K562 (cell line): ENCODE measurements around the gene RAE1. TPM values are rescaled to one million over a fixed set of nuclear protein-coding genes. Genes with fewer than 3 reads are reported as not detected.
A peak's percentile ranks its signal among the peaks of the same experiment; 100 is the strongest.

ENCODE experiments used
- CLOCK ChIP-seq: fragments of 250-450 bp; sonication (Bioruptor Pico); IDR thresholded peaks from 2 replicates; pipeline ENCODE4 v1.4.0; 2020; ENCODE audit warnings: mild to moderate bottlenecking, moderate library complexity, borderline replicate concordance
- HMG20B ChIP-seq: fragments of 250-450 bp; sonication (Bioruptor Pico); IDR thresholded peaks from 2 replicates; pipeline ENCODE4 v1.5.0; 2021; ENCODE audit warnings: mild to moderate bottlenecking
- ILK ChIP-seq: fragments of 450-650 bp; IDR thresholded peaks from 2 replicates; pipeline ENCODE4 v1.6.1; 2016; ENCODE audit warnings: missing genetic modification characterization, low read depth, mild to moderate bottlenecking, missing compliant biosample characterization, moderate library complexity, borderline replicate concordance
- IRF2 ChIP-seq: sonication (generic); formaldehyde crosslinking; IDR thresholded peaks from 2 replicates; pipeline ENCODE4 v1.8.1; 2022; ENCODE audit warnings: mild to moderate bottlenecking, missing genetic modification reagents
- MBD1 ChIP-seq: fragments of 250-450 bp; sonication (Bioruptor Pico); IDR thresholded peaks from 2 replicates; pipeline ENCODE4 v1.8.0; 2022; ENCODE audit warnings: inconsistent platforms
- MEF2A ChIP-seq: IDR thresholded peaks from 2 replicates; pipeline ENCODE4 v1.6.1; 2011; ENCODE audit warnings: low read depth, mild to moderate bottlenecking, low read length, moderate library complexity; ENCODE audit not compliant: control insufficient read depth
- POLR2B ChIP-seq: fragments of 450-650 bp; IDR thresholded peaks from 2 replicates; pipeline ENCODE4 v1.6.1; 2018; ENCODE audit warnings: low read depth; ENCODE audit not compliant: partially characterized antibody
- PPARD ChIP-seq: fragments of 250-450 bp; sonication (Bioruptor Pico); IDR thresholded peaks from 2 replicates; pipeline ENCODE4 v1.8.0; 2022; ENCODE audit warnings: inconsistent platforms, mild to moderate bottlenecking, moderate library complexity
- PRDM10 ChIP-seq: fragments of 450-650 bp; IDR thresholded peaks from 2 replicates; pipeline ENCODE4 v1.6.1; 2018; ENCODE audit not compliant: partially characterized antibody
- RFX1 ChIP-seq: fragments of 450-650 bp; IDR thresholded peaks from 2 replicates; pipeline ENCODE4 v1.6.1; 2016; ENCODE audit warnings: mild to moderate bottlenecking, moderate library complexity
- SMAD1 ChIP-seq: fragments of 150-350 bp; IDR thresholded peaks from 2 replicates; pipeline ENCODE4 v1.6.1; 2014; ENCODE audit warnings: low read length, low read depth; ENCODE audit not compliant: partially characterized antibody
- TRIM24 ChIP-seq, 2 experiments: fragments of 450-650 bp; IDR thresholded peaks; 2 replicates each; pipeline ENCODE4 v1.6.1; 2016
- ZBTB2 ChIP-seq: fragments of 450-650 bp; IDR thresholded peaks from 2 replicates; pipeline ENCODE4 v1.6.1; 2016; ENCODE audit warnings: antibody characterized with exemption
- ZBTB26 ChIP-seq: fragments of 450-650 bp; formaldehyde crosslinking; IDR thresholded peaks from 2 replicates; pipeline ENCODE4 v1.4.0; 2022; ENCODE audit warnings: missing genetic modification characterization
- ZC3H11A ChIP-seq: IDR thresholded peaks from 2 replicates; pipeline ENCODE4 v1.6.1; 2012; ENCODE audit warnings: low read depth, low read length, improper control_type of control experiment
- ZNF444 ChIP-seq: fragments of 250-450 bp; sonication (Bioruptor Pico); IDR thresholded peaks from 2 replicates; pipeline ENCODE4 v1.4.0; 2020; ENCODE audit warnings: mild to moderate bottlenecking, moderate library complexity
- ZNF780A ChIP-seq: fragments of 250-450 bp; sonication (Bioruptor Pico); IDR thresholded peaks from 2 replicates; pipeline ENCODE4 v1.5.0; 2021; ENCODE audit warnings: mild to moderate bottlenecking
- polyA plus RNA-seq, 8 experiments: library from polyadenylated mRNA; depleted of rRNA in 4 of 8; stranded (reverse) in 5 of 8; unstranded in 3 of 8; fragments of >200 nt; fragmentation: Nextera tagmentation in 2 of 8; fragmentation: Illumina TruSeq in 1 of 8; extraction: Ambion mirVana in 2 of 8; extraction: Trizol in 1 of 8; gene quantifications; 2 replicates each; pipeline versions ENCODE4 v1.2.1 to v1.2.3, GENCODE V29; 2011 to 2014; ENCODE audit warnings: inconsistent platforms in 1 of 8, missing spikeins in 1 of 8
- total RNA-seq, 7 experiments: library from RNA; depleted of rRNA in 6 of 7; stranded (reverse); fragments of >200 nt in 6 of 7; fragmentation: Illumina TruSeq in 2 of 7; extraction: Trizol in 2 of 7; gene quantifications; 2 replicates each; pipeline versions ENCODE4 v1.2.1 to v1.2.3, GENCODE V29; 2011 to 2021; ENCODE audit warnings: low replicate concordance in 1 of 7

Gene RAE1
- total and polyA plus RNA-seq, 9 of the 15 experiments (the other 6 are each of a cell fraction or from before 2014, with no cell fraction given) = 33.7 to 248 (median 77.7) TPM

- TF ChIP-seq MEF2A (no peak), IRF2 (CRISPR knock-in tag) (no peak), MBD1 (CRISPR knock-in tag) (no peak), ZC3H11A (no peak), PRDM10 (no peak), POLR2B (peak; percentile 80), ZBTB26 (CRISPR knock-in tag) (no peak), ZNF444 (CRISPR knock-in tag) (no peak), CLOCK (CRISPR knock-in tag) (no peak), PPARD (CRISPR knock-in tag) (no peak), ZBTB2 (peak; percentile 67; the same call in 1 of the 2 replicates), TRIM24 (IDR thresholded peaks at IDR 0.05) (no peak), ILK (no peak), HMG20B (no peak), RFX1 (peak; percentile 54; the same call in 1 of the 2 replicates), SMAD1 (no peak), ZNF780A (CRISPR knock-in tag) (no peak)
Measured at GRCh38 chr20:57351042-57351783, at the start of gene RAE1 (continued).
